GM10248 (cell line): ENCODE measurements around the gene FBXO41.

Experiments
- CTCF ChIA-PET: fragments of 300-600 bp; sonication (Branson Sonifier 250); formaldehyde crosslinking; extraction: SDS; loops from one replicate; lab custom pipeline; 2021; ENCODE audit warnings: antibody characterized with exemption; lab: Yijun Ruan, JAX
- POLR2A ChIA-PET: fragments of 350-650 bp; sonication (Branson Sonifier 250); formaldehyde crosslinking; extraction: SDS; loops from one replicate; lab custom pipeline; 2020; ENCODE audit warnings: antibody characterized with exemption; lab: Yijun Ruan, JAX
- DNase-seq: peaks from one replicate; pipeline ENCODE4 v3.0.0; 2012; ENCODE audit errors: extremely low spot score
- CTCF ChIP-seq: IDR thresholded peaks from 2 replicates; pipeline ENCODE4 v1.5.1; 2012; ENCODE audit warnings: mild to moderate bottlenecking, low read depth; ENCODE audit errors: extremely low read depth, missing control alignments, control extremely low read depth

FBXO41 gene

GRCh38 chr2:73244580-73244979 is 39.7 kb downstream of the FBXO41 start:
- POLR2A ChIA-PET = interaction anchor here (1.0 kb wide), 1 partner anchor 10 kb away, joined by 3 read pairs; no protein-coding TSS in a partner anchor
- no peak for TF ChIP-seq CTCF
- CTCF ChIA-PET = interaction anchor here (1.3 to 3.7 kb wide), 4 partner anchors 8 to 68 kb away, joined by 3 to 19 read pairs (median 6); partner anchors contain the start of genes CCT7 and PRADC1
- no peak for DNase-seq

GRCh38 chr2:73243884-73244570 is 40.3 kb downstream of the FBXO41 start:
- no peak for DNase-seq
- TF ChIP-seq CTCF = no peak
- POLR2A ChIA-PET = interaction anchor here (1.0 kb wide), 1 partner anchor 11 kb away, joined by 3 read pairs; no protein-coding TSS in a partner anchor
- CTCF ChIA-PET = interaction anchor here (1.2 to 3.7 kb wide), 3 partner anchors 10 to 67 kb away, joined by 3 to 19 read pairs (median 8); partner anchors contain the start of genes CCT7 and PRADC1

GRCh38 chr2:73239776-73240175 is 44.5 kb downstream of the FBXO41 start:
- TF ChIP-seq CTCF = no peak
- ChIA-PET POLR2A (no interaction called here), CTCF (interaction anchor here (1.2 to 3.2 kb wide), 4 partner anchors 10 to 63 kb away, joined by 3 to 11 read pairs (median 6); no protein-coding TSS in a partner anchor)
- no peak for DNase-seq

GRCh38 chr2:73238976-73239375 is 45.3 kb downstream of the FBXO41 start:
- DNase-seq = no peak
- POLR2A ChIA-PET = no interaction called here
- no peak for TF ChIP-seq CTCF
- CTCF ChIA-PET = interaction anchor here (1.1 to 3.2 kb wide), 7 partner anchors 9 to 62 kb away, joined by 3 to 11 read pairs (median 4); no protein-coding TSS in a partner anchor

GRCh38 chr2:73238149-73238548 is 46.1 kb downstream of the FBXO41 start:
- DNase-seq = no peak
- no peak for TF ChIP-seq CTCF
- CTCF ChIA-PET = interaction anchor here (1.1 to 3.2 kb wide), 6 partner anchors 12 to 52 kb away, joined by 3 to 11 read pairs (median 6); no protein-coding TSS in a partner anchor
- POLR2A ChIA-PET = no interaction called here

GRCh38 chr2:73237168-73237567 is 47.1 kb downstream of the FBXO41 start:
- ChIA-PET CTCF (interaction anchor here (0.9 to 2.4 kb wide), 5 partner anchors 8 to 60 kb away, joined by 3 to 7 read pairs (median 3); no protein-coding TSS in a partner anchor), POLR2A (no interaction called here)
- DNase-seq = no peak
- no peak for TF ChIP-seq CTCF
